Ishikawa (cell line): Measurements from ENCODE around the gene COPB2.

ENCODE experiments used
- CEBPB ChIP-seq: IDR thresholded peaks from 2 replicates; pipeline ENCODE4 v1.6.1; 2012
- CREB1 ChIP-seq: IDR thresholded peaks from 2 replicates; pipeline ENCODE4 v1.6.1; 2012; ENCODE audit warnings: low read depth
- EGR1 ChIP-seq: IDR thresholded peaks from 2 replicates; pipeline ENCODE4 v1.6.1; 2012
- EP300 ChIP-seq: IDR thresholded peaks from 2 replicates; pipeline ENCODE4 v1.6.1; 2012; ENCODE audit warnings: borderline replicate concordance
- FOXM1 ChIP-seq: IDR thresholded peaks from 2 replicates; pipeline ENCODE4 v1.6.1; 2012; ENCODE audit warnings: low read depth, borderline replicate concordance
- NFIC ChIP-seq: IDR thresholded peaks from 2 replicates; pipeline ENCODE4 v1.6.1; 2012
- RAD21 ChIP-seq: IDR thresholded peaks from 2 replicates; pipeline ENCODE4 v1.6.1; 2012; ENCODE audit warnings: low read depth
- REST ChIP-seq: IDR thresholded peaks from 2 replicates; pipeline ENCODE4 v1.6.1; 2012; ENCODE audit warnings: low read depth, mild to moderate bottlenecking
- TAF1 ChIP-seq: IDR thresholded peaks from 2 replicates; pipeline ENCODE4 v1.6.1; 2012; ENCODE audit warnings: low read depth, mild to moderate bottlenecking
- TCF12 ChIP-seq: IDR thresholded peaks from 2 replicates; pipeline ENCODE4 v1.6.1; 2012; ENCODE audit warnings: low read depth
- TEAD4 ChIP-seq: IDR thresholded peaks from 2 replicates; pipeline ENCODE4 v1.6.1; 2012
- YY1 ChIP-seq: IDR thresholded peaks from 2 replicates; pipeline ENCODE4 v1.6.1; 2012; ENCODE audit warnings: low read depth
- ZBTB7A ChIP-seq: IDR thresholded peaks from 2 replicates; pipeline ENCODE4 v1.6.1; 2012; ENCODE audit warnings: low read depth
- TF ChIP-seq, protein P1 (sequence below): IDR thresholded peaks from 2 replicates; pipeline ENCODE4 v1.6.1; 2012
- TF ChIP-seq, protein P2 (sequence below): IDR thresholded peaks from 2 replicates; pipeline ENCODE4 v1.6.1; 2012

COPB2 gene

DNA sequence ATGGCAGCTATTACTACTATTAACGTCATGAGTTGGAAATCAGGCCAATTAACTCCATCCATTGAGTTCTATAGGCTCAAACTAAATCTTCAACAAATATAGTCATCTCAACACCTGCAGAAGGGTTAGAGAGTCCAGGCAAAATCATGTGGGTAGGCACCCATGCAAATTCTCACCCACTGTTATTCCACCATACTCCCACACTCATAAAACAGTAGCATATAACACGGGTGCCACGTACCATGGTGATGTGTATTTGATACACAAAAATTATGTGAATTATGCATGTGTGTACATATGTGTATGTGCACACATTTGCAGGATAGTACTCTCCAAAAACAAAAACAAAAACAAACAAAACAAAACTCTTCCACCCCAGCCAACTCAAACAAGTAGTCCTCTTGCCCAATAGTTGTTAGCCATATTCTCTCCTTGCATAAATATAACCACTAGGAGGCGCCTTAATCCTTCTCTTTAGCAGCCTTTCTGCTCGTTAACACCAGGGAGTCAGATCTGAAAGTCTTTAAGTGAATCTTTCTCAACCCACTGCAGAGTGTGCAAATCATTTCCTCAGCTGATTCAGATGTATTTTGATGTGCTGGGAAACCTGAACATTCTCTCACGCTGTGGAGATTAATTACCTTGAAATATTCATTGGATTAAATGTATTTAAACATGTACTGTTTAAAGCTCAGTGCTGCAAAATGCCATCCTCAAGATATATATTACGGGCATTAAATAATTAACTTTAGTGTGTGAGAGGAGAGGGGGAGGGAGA lies 38.0 kb upstream of the COPB2 start:
- TF ChIP-seq TEAD4 (no peak), EGR1 (no peak), TAF1 (no peak), CREB1 (no peak), FOXM1 (no peak), YY1 (0 out of 2 replicates have a peak, but pooled peaks have one; percentile 25), RAD21 (peak; percentile 96), EP300 (no peak), TCF12 (no peak), REST (no peak), ZBTB7A (no peak), CEBPB (peak; percentile 90), NFIC (no peak)
- TF ChIP-seq, protein P1, sequence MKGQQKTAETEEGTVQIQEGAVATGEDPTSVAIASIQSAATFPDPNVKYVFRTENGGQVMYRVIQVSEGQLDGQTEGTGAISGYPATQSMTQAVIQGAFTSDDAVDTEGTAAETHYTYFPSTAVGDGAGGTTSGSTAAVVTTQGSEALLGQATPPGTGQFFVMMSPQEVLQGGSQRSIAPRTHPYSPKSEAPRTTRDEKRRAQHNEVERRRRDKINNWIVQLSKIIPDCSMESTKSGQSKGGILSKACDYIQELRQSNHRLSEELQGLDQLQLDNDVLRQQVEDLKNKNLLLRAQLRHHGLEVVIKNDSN: no peak
- TF ChIP-seq, protein P2, sequence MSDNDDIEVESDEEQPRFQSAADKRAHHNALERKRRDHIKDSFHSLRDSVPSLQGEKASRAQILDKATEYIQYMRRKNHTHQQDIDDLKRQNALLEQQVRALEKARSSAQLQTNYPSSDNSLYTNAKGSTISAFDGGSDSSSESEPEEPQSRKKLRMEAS: no peak

- TF ChIP-seq RAD21 (no peak), CREB1 (no peak), CEBPB (no peak), REST (no peak), YY1 (no peak), EGR1 (no peak), TEAD4 (no peak), NFIC (no peak), FOXM1 (no peak), TCF12 (no peak), ZBTB7A (no peak), TAF1 (no peak), EP300 (no peak)
- TF ChIP-seq, protein P1: no peak
- TF ChIP-seq, protein P2: no peak
Measured at GRCh38 chr3:139425745-139426400, 36.4 kb upstream of the COPB2 start.

DNA sequence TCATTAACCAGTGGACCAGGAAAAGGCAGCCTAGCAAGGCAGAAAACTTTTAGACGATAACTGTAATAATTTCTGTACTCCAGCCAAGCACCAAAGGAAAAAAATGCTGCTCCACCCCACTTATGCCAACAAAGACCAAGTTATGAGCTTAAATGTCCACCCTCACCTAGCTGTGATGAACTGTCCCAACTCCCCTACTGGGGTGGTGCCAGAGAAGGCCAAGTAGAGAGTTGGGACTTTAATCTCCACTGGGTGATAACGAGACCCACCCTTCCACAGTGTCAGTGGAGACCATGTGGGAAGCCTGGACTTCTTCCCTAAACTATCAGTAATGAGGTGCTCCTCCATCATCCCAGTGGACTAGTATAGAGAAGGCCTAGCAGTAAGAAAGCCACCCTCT lies 33.8 kb upstream of the COPB2 start:
- TF ChIP-seq CREB1: no peak
- TF ChIP-seq TCF12: no peak
- no peak for TF ChIP-seq ZBTB7A
- TF ChIP-seq FOXM1: no peak

DNA sequence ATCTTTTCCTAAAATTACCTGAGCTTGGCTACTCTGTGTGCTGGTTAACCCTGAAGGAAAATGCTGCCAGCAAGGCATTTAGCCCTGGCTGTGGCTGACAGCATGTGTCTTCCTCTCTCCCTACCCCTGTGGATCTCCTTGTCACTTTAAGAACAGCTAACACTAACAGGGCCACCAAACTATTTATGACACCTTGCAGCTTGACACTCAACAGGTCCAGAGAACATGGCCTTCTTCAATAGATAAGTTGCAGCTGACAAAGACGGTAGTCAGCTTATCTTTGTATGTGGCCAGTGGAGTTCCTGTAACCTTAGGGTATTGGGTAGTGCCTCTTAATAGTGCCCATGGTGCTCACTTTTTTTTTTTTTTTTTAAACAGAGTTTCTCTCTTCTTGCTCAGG lies 32.0 kb upstream of the COPB2 start:
- TF ChIP-seq NFIC (no peak), CEBPB (no peak), TAF1 (no peak), ZBTB7A (no peak), FOXM1 (no peak)

DNA sequence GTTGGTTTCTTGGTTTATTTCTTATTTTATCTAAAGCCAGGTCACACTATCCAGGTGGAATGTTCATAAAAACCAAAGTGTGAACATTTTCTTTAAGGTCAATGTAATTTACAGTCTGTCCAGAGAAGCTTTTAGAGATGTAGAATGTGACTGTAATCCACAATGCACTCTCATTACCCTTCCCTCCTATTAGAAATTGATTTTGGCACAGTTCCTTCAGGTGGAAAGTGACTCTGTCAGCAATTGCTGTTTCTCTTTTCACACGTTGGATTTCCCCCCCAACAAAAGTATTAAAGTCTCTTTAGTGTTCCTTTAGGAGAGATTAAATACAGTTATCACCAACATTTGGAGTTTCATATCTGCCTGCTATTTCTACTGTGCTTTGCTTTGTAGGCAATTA lies 31.6 kb upstream of the COPB2 start:
- TF ChIP-seq YY1: no peak
- TF ChIP-seq TEAD4: no peak
- TF ChIP-seq, protein P1: no peak
- no peak for TF ChIP-seq ZBTB7A
- no peak for TF ChIP-seq TAF1
- no peak for TF ChIP-seq EGR1
- no peak for TF ChIP-seq EP300
- no peak for TF ChIP-seq CREB1
- TF ChIP-seq TCF12: no peak
- TF ChIP-seq FOXM1: no peak
- no peak for TF ChIP-seq RAD21
- no peak for TF ChIP-seq NFIC
- no peak for TF ChIP-seq CEBPB
- TF ChIP-seq, protein P2: no peak
- no peak for TF ChIP-seq REST
